B cell (primary cell): ENCODE results near the gene FOXQ1. TPM values are rescaled to one million over a fixed set of nuclear protein-coding genes. Genes with fewer than 3 reads are reported as not detected.

Experiments used
- ATAC-seq: fragments of 200-7000 bp; cut with Tn5 transposase; one replicate; pipeline ENCODE4 v1.10.0; 2021; ENCODE audit warnings: low read depth, mild to moderate bottlenecking, moderate number of reproducible peaks, moderate library complexity
- CTCF ChIA-PET: fragments of 350-600 bp; sonication (Branson Sonifier 250); formaldehyde crosslinking; loops from one replicate; lab custom pipeline; 2021; ENCODE audit warnings: antibody characterized with exemption, inconsistent platforms; lab: Charles Lee
- POLR2A ChIA-PET: fragments of 350-600 bp; sonication (Branson Sonifier 250); formaldehyde crosslinking; loops from one replicate; lab custom pipeline; 2021; ENCODE audit warnings: antibody characterized with exemption; lab: Charles Lee
- DNase-seq: peaks from one replicate; pipeline ENCODE4 v3.0.0; 2013
- H2AFZ ChIP-seq: 2 replicates; pipeline ENCODE4 v1.6.1; 2012; ENCODE audit warnings: mild to moderate bottlenecking, low read depth, low read length; ENCODE audit not compliant: insufficient read depth, poor library complexity, severe bottlenecking
- H3K27ac ChIP-seq, 2 donors: 1 replicate in 1 of 2; 2 replicates in 1 of 2; pipeline ENCODE4 v1.5.1; 2012 to 2013; ENCODE audit warnings: low read length in 2 of 2, mild to moderate bottlenecking in 2 of 2, moderate library complexity in 1 of 2
- H3K27me3 ChIP-seq, 4 experiments: fragments of 200-600 bp in 1 of 4; sonication (generic) in 1 of 4; replicated peaks in 1 of 4; 1 replicate in 2 of 4; 2 replicates in 2 of 4; pipeline versions ENCODE4 v1.6.1 to v1.7.0; 2013 to 2016; ENCODE audit warnings: low read length in 3 of 4, mild to moderate bottlenecking in 2 of 4, mixed read lengths in 1 of 4, moderate library complexity in 1 of 4; ENCODE audit not compliant: insufficient read depth in 4 of 4, control insufficient read depth in 3 of 4; ENCODE audit errors: control extremely low read depth in 1 of 4
- H3K36me3 ChIP-seq, 2 experiments: replicated peaks in 1 of 2; 1 replicate in 1 of 2; 2 replicates in 1 of 2; pipeline versions ENCODE4 v1.6.1 to v1.7.1; 2013; ENCODE audit warnings: low read length in 1 of 2; ENCODE audit not compliant: insufficient read depth in 2 of 2, control insufficient read depth in 1 of 2; ENCODE audit errors: control extremely low read depth in 1 of 2, extremely low read depth in 1 of 2
- H3K4me1 ChIP-seq, 2 donors: fragments of 200-600 bp in 1 of 2; sonication (generic) in 1 of 2; 1 replicate in 1 of 2; 2 replicates in 1 of 2; pipeline versions ENCODE4 v1.5.1 to v1.6.1; 2013 to 2017; ENCODE audit warnings: low read length in 2 of 2; ENCODE audit not compliant: control insufficient read depth in 2 of 2, insufficient read depth in 2 of 2
- H3K4me2 ChIP-seq: replicated peaks from 2 replicates; pipeline ENCODE3; 2012; ENCODE audit warnings: mild to moderate bottlenecking, low read depth, low read length; ENCODE audit not compliant: poor library complexity, severe bottlenecking
- H3K4me3 ChIP-seq, 5 experiments: fragments of 200-600 bp in 1 of 5; sonication (generic) in 1 of 5; 1 replicate in 3 of 5; 2 replicates in 2 of 5; pipeline versions ENCODE4 v1.5.1 to v1.7.0; 2011 to 2016; ENCODE audit warnings: low read length in 4 of 5, mild to moderate bottlenecking in 4 of 5, low read depth in 2 of 5, control low read depth in 1 of 5, moderate library complexity in 1 of 5; ENCODE audit not compliant: insufficient read depth in 1 of 5; ENCODE audit errors: control extremely low read depth in 1 of 5, extremely low read depth in 1 of 5
- H3K79me2 ChIP-seq: fragments of 200-600 bp; sonication (generic); one replicate; pipeline ENCODE4 v1.6.0; 2016; ENCODE audit warnings: low read length; ENCODE audit not compliant: control insufficient read depth, insufficient read depth
- H3K9ac ChIP-seq: fragments of 200-600 bp; sonication (generic); 2 replicates; pipeline ENCODE4 v1.6.1; 2017; ENCODE audit warnings: mild to moderate bottlenecking, low read length, moderate library complexity
- H3K9me3 ChIP-seq, 3 donors: one replicate each; pipeline versions ENCODE4 v1.6.1 to v1.7.1; 2013; ENCODE audit warnings: low read length in 2 of 3; ENCODE audit not compliant: control insufficient read depth in 2 of 3, insufficient read depth in 1 of 3; ENCODE audit errors: control extremely low read depth in 1 of 3
- H4K20me1 ChIP-seq: 2 replicates; pipeline ENCODE4 v1.6.0; 2012; ENCODE audit warnings: mild to moderate bottlenecking, low read length; ENCODE audit not compliant: insufficient read depth, control insufficient read depth, poor library complexity, severe bottlenecking
- H3K27ac Mint-ChIP-seq: one replicate; pipeline ENCODE4 v1.8.0; 2021; ENCODE audit warnings: mixed read lengths
- H3K27me3 Mint-ChIP-seq: one replicate; pipeline ENCODE4 v1.8.0; 2021; ENCODE audit warnings: mixed read lengths
- H3K4me1 Mint-ChIP-seq: one replicate; pipeline ENCODE4 v1.8.0; 2021; ENCODE audit warnings: mixed read lengths
- H3K4me3 Mint-ChIP-seq: one replicate; pipeline ENCODE4 v1.8.0; 2021; ENCODE audit warnings: mixed read lengths
- H3K9me3 Mint-ChIP-seq: one replicate; pipeline ENCODE4 v1.8.0; 2022; ENCODE audit warnings: mixed read lengths; ENCODE audit not compliant: insufficient read depth
- EZH2 ChIP-seq: IDR thresholded peaks from 2 replicates; pipeline ENCODE4 v1.6.1; 2012; ENCODE audit warnings: borderline replicate concordance, low read depth, mild to moderate bottlenecking, moderate library complexity, low read length; ENCODE audit not compliant: insufficient read depth, poor library complexity, severe bottlenecking
- WGBS: methylation state at CpG from one replicate; pipeline ENCODE4 v1.1.5; 2013; ENCODE audit warnings: missing lambda C conversion rate; ENCODE audit not compliant: insufficient coverage; 5-methylcytosine and 5-hydroxymethylcytosine counted together
- intact Hi-C: fragments of 100-400 bp; cut with micrococcal nuclease; formaldehyde crosslinking; loops from one replicate; pipeline ENCODE4 v1.10.0; 2022
- polyA plus RNA-seq: library from polyadenylated mRNA; depleted of rRNA; stranded (reverse); fragments of >200 nt; gene quantifications from 2 replicates; pipeline ENCODE4 v1.2.3, GENCODE V29; 2012
- total RNA-seq, 2 donors: library from RNA; stranded (reverse); fragments of 120-200 nt in 1 of 2; gene quantifications; 1 replicate in 1 of 2; 2 replicates in 1 of 2; pipeline versions ENCODE4 v1.2.3 to v1.2.4, GENCODE V29; 2013 to 2022
- TF ChIP-seq, protein P1 (sequence below): fragments of 200-600 bp; IDR thresholded peaks from one replicate; pipeline ENCODE4 v1.8.0; 2022; ENCODE audit warnings: antibody characterized with exemption, mild to moderate bottlenecking

The FOXQ1 gene
- total and polyA plus RNA-seq, 2 donors (not counting 1 experiment from before 2014, with no cell fraction given), result not detected

DNA sequence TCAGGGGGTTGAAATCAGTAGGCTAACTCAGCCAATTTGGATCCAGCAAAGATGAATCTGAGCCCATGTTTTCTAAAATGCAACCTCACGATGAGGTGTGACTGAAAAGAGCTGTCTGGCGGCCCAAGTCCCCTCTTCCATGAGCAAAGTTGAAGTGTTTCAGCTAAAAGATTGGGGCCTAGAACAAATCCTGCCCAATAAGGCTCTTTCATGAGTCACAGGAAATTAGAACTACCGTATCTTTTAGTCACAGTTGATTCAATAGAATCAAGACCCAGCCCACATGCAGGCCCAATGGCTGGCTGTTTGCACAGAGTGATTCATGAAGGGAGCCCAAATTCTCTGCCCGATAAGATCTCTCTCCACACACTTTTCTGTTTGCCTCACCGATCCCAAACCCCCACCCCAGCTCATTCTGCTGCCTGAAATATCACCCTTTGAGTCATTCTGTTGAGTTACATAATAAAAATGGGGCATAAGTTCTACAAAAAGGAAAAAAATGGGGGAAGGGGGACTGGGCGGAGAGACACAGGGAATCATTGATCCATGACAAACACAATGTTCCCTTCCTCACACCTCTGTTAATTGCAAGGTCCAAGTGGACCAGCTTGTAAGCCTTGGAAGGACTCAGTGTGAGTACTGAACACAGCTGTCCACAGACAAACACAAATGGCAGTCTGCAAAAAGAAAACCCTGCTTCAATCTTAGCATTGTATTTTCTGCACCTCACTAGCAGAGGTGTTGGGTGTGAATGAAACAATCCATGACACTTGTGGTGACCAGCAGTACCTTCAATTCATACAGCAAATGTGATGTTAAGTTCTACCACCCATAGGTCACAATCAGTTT lies 13.8 kb downstream of the FOXQ1 start:
- Histone ChIP-seq H3K27ac (no peak overlapping the region), H2AFZ (no peak overlapping the region), H3K79me2 (no peaks in the 10 kb centered on the region), H3K4me3 (no peak overlapping the region), H3K9me3 (peaks cover 0 to 10% (median 6%) of the 10 kb centered on the region in 3 donors), H4K20me1 (no peaks in the 10 kb centered on the region), H3K36me3 (no peaks in the 10 kb centered on the region), H3K27me3 (peaks cover 0 to 22% (median 10%) of the 10 kb centered on the region in 4 experiments), H3K4me2 (no peak overlapping the region), H3K4me1 (no peaks in the 10 kb centered on the region), H3K9ac (no peak overlapping the region)
- WGBS, result 94% methylated on average over 2 of the region's 6 CpGs
- ATAC-seq, result no peak
- no peak overlapping the region for H3K4me3 Mint-ChIP-seq
- ChIA-PET CTCF (no interaction called here), POLR2A (no interaction called here)
- TF ChIP-seq, protein P1, sequence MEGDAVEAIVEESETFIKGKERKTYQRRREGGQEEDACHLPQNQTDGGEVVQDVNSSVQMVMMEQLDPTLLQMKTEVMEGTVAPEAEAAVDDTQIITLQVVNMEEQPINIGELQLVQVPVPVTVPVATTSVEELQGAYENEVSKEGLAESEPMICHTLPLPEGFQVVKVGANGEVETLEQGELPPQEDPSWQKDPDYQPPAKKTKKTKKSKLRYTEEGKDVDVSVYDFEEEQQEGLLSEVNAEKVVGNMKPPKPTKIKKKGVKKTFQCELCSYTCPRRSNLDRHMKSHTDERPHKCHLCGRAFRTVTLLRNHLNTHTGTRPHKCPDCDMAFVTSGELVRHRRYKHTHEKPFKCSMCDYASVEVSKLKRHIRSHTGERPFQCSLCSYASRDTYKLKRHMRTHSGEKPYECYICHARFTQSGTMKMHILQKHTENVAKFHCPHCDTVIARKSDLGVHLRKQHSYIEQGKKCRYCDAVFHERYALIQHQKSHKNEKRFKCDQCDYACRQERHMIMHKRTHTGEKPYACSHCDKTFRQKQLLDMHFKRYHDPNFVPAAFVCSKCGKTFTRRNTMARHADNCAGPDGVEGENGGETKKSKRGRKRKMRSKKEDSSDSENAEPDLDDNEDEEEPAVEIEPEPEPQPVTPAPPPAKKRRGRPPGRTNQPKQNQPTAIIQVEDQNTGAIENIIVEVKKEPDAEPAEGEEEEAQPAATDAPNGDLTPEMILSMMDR, result no peak
- no peak for TF ChIP-seq EZH2
- H3K9me3 Mint-ChIP-seq, result peaks cover 13% of the 10 kb centered on the region
- intact Hi-C loops, result no loop called here
- no peak for DNase-seq
- no peak overlapping the region for H3K27ac Mint-ChIP-seq
- H3K27me3 Mint-ChIP-seq, result peaks cover 52% of the 10 kb centered on the region
- H3K4me1 Mint-ChIP-seq, result peaks cover 2% of the 10 kb centered on the region

DNA sequence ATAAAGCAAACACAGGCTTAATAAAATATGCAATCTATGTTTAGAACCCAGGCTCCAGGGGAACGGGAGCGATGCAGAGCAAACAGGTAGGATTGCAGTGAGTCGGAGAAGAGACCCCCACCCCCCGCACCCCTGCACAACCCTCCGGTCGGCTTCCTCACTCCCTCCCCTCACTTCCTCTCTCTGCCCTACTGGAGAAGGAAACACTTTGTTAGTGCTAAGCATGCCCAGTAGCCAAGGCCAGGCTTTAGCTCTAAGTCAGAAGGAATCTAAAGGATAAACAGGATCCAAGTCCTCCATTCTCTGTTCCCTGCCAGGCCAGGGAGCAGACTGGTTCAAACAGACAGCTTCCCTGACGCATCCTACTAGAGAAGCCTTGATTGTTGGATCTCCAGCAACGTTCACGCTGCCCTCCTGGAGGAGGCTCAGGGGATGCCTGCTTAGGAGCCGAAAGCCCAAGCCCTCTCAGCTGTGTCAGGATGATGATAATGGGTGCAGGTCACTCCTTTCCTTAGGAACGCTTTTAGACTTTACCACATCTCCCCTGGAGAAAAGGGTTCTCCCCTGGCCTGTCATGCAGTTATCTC lies 14.7 kb downstream of the FOXQ1 start:
- no peaks in the 10 kb centered on the region for H3K79me2 ChIP-seq
- POLR2A ChIA-PET, result no interaction called here
- no peaks in the 10 kb centered on the region for H4K20me1 ChIP-seq
- H2AFZ ChIP-seq, result no peak overlapping the region
- DNase-seq, result no peak
- H3K9ac ChIP-seq, result no peak overlapping the region
- peaks cover 0 to 11% (median 8%) of the 10 kb centered on the region in 3 donors for H3K9me3 ChIP-seq
- no peaks in the 10 kb centered on the region for H3K36me3 ChIP-seq
- H3K4me1 ChIP-seq, result no peaks in the 10 kb centered on the region
- intact Hi-C loops, result no loop called here
- H3K27me3 ChIP-seq, result peaks cover 0 to 22% (median 10%) of the 10 kb centered on the region in 4 experiments
- no peak overlapping the region for H3K4me2 ChIP-seq
- peaks cover 13% of the 10 kb centered on the region for H3K9me3 Mint-ChIP-seq
- H3K27me3 Mint-ChIP-seq, result peaks cover 53% of the 10 kb centered on the region
- H3K27ac ChIP-seq, result no peak overlapping the region
- ATAC-seq, result no peak
- no peak overlapping the region for H3K4me3 ChIP-seq
- H3K4me1 Mint-ChIP-seq, result peaks cover 2% of the 10 kb centered on the region
- no peak overlapping the region for H3K4me3 Mint-ChIP-seq
- WGBS, result 79% methylated on average over 3 of the region's 11 CpGs
- TF ChIP-seq EZH2, result no peak
- TF ChIP-seq, protein P1, result no peak
- CTCF ChIA-PET, result no interaction called here
- H3K27ac Mint-ChIP-seq, result no peak overlapping the region
